H1 (cell line): ENCODE measurements around the gene PIK3R4. TPM values are rescaled to one million over a fixed set of nuclear protein-coding genes. Genes with fewer than 3 reads are reported as not detected.

Experiments
- CTCF ChIA-PET: fragments of 300-600 bp; sonication (Branson Sonifier 250); formaldehyde crosslinking; loops from one replicate; lab custom pipeline; 2021; ENCODE audit not compliant: partially characterized antibody; lab: Charles Lee
- POLR2A ChIA-PET: fragments of 300-600 bp; sonication (Branson Sonifier 250); formaldehyde crosslinking; loops from one replicate; lab custom pipeline; 2021; ENCODE audit warnings: inconsistent platforms; ENCODE audit not compliant: partially characterized antibody; lab: Charles Lee
- DNase-seq, 2 experiments: peaks; one replicate each; pipeline versions ENCODE4 v3.0.0 to v3.0.0-alpha.2; 2010 to 2022; ENCODE audit warnings: low spot score in 2 of 2, low read depth in 1 of 2, mixed read lengths in 1 of 2
- FAIRE-seq: peaks from 2 replicates; lab custom pipeline; 2011; peaks lifted over from hg19 to GRCh38; lab: Jason Lieb, UNC
- H2AFZ ChIP-seq: 2 replicates; pipeline ENCODE4 v1.8.1; 2012; ENCODE audit warnings: low read length, inconsistent platforms
- H2AK5ac ChIP-seq: 2 replicates; pipeline ENCODE4 v1.6.1; 2013; ENCODE audit warnings: low read depth, low read length
- H2BK120ac ChIP-seq: replicated peaks from 2 replicates; pipeline ENCODE3; 2013; ENCODE audit warnings: low read depth, low read length, inconsistent platforms
- H2BK12ac ChIP-seq: 2 replicates; pipeline ENCODE4 v1.6.1; 2013; ENCODE audit warnings: low read depth, low read length
- H2BK15ac ChIP-seq: 2 replicates; pipeline ENCODE4 v1.6.1; 2013; ENCODE audit warnings: low read length
- H2BK20ac ChIP-seq: 2 replicates; pipeline ENCODE4 v1.6.1; 2013; ENCODE audit warnings: low read length
- H2BK5ac ChIP-seq: 2 replicates; pipeline ENCODE4 v1.6.1; 2013; ENCODE audit warnings: low read depth, low read length
- H3K14ac ChIP-seq: 2 replicates; pipeline ENCODE4 v1.6.1; 2013; ENCODE audit warnings: inconsistent platforms; ENCODE audit not compliant: insufficient read length
- H3K18ac ChIP-seq: 2 replicates; pipeline ENCODE4 v1.6.1; 2013; ENCODE audit warnings: low read length; ENCODE audit errors: extremely low read depth
- H3K23ac ChIP-seq: 2 replicates; pipeline ENCODE4 v1.6.1; 2013; ENCODE audit warnings: inconsistent platforms; ENCODE audit not compliant: insufficient read length
- H3K23me2 ChIP-seq: 2 replicates; pipeline ENCODE4 v1.6.1; 2013; ENCODE audit warnings: low read depth, low read length
- H3K27ac ChIP-seq: 2 replicates; pipeline ENCODE4 v1.6.1; 2011; ENCODE audit warnings: low read depth, low read length, inconsistent platforms
- H3K27me3 ChIP-seq, 4 experiments: replicated peaks in 1 of 4; 1 replicate in 1 of 4; 2 replicates in 3 of 4; pipeline versions ENCODE4 v1.6.1 to v1.8.1; 2011 to 2013; ENCODE audit warnings: low read length in 3 of 4, mild to moderate bottlenecking in 3 of 4, inconsistent platforms in 2 of 4, mixed read lengths in 2 of 4, moderate library complexity in 1 of 4; ENCODE audit not compliant: control insufficient read depth in 3 of 4, insufficient read depth in 3 of 4; ENCODE audit errors: extremely low read depth in 1 of 4
- H3K36me3 ChIP-seq, 4 experiments: 2 replicates each; pipeline versions ENCODE4 v1.6.1 to v1.8.1; 2011 to 2013; ENCODE audit warnings: mild to moderate bottlenecking in 4 of 4, low read length in 3 of 4, moderate library complexity in 2 of 4, control low read depth in 1 of 4, inconsistent platforms in 1 of 4; ENCODE audit not compliant: insufficient read depth in 4 of 4, control insufficient read depth in 2 of 4
- H3K4ac ChIP-seq: replicated peaks from 2 replicates; pipeline ENCODE3; 2013; ENCODE audit warnings: low read length, low read depth, mixed read lengths, inconsistent platforms; ENCODE audit not compliant: insufficient read length
- H3K4me1 ChIP-seq, 4 experiments: replicated peaks in 1 of 4; 1 replicate in 1 of 4; 2 replicates in 3 of 4; pipeline versions ENCODE4 v1.6.1 to v1.8.1; 2011 to 2013; ENCODE audit warnings: low read length in 3 of 4, inconsistent platforms in 2 of 4, mixed read lengths in 1 of 4; ENCODE audit not compliant: insufficient read depth in 4 of 4, control insufficient read depth in 3 of 4
- H3K4me2 ChIP-seq, 2 experiments: 2 replicates each; pipeline versions ENCODE4 v1.6.1 to v1.8.1; 2011 to 2013; ENCODE audit warnings: low read depth in 2 of 2, low read length in 2 of 2, control low read depth in 1 of 2, inconsistent platforms in 1 of 2, mild to moderate bottlenecking in 1 of 2; ENCODE audit not compliant: insufficient read depth in 1 of 2
- H3K4me3 ChIP-seq, 4 experiments: fragments of 200-600, 300-600 bp in 1 of 4; sonication (generic), shearing (Covaris generic), sonication (Bioruptor Twin) in 1 of 4; 2 replicates each; pipeline versions ENCODE4 v1.5.1 to v1.8.1; 2011 to 2016; ENCODE audit warnings: low read length in 4 of 4, low read depth in 3 of 4, control low read depth in 2 of 4, inconsistent platforms in 2 of 4, mild to moderate bottlenecking in 2 of 4, mixed read lengths in 1 of 4, moderate library complexity in 1 of 4; ENCODE audit not compliant: insufficient read depth in 2 of 4; ENCODE audit errors: extremely low read depth in 1 of 4
- H3K56ac ChIP-seq: replicated peaks from 2 replicates; pipeline ENCODE3; 2013; ENCODE audit warnings: low read depth, mild to moderate bottlenecking, mixed read lengths, low read length, inconsistent platforms; ENCODE audit not compliant: insufficient read length
- H3K79me1 ChIP-seq: 2 replicates; pipeline ENCODE4 v1.6.1; 2013; ENCODE audit warnings: low read depth, low read length, control low read depth
- H3K79me2 ChIP-seq, 2 experiments: 2 replicates each; pipeline versions ENCODE4 v1.6.1 to v1.8.1; 2012 to 2013; ENCODE audit warnings: low read length in 2 of 2, mild to moderate bottlenecking in 2 of 2, inconsistent platforms in 1 of 2; ENCODE audit not compliant: insufficient read depth in 2 of 2, control insufficient read depth in 1 of 2
- H3K9ac ChIP-seq, 4 experiments: replicated peaks in 1 of 4; 1 replicate in 1 of 4; 2 replicates in 3 of 4; pipeline versions ENCODE4 v1.6.1 to v1.8.1; 2011 to 2013; ENCODE audit warnings: low read depth in 3 of 4, low read length in 3 of 4, control low read depth in 2 of 4, mild to moderate bottlenecking in 2 of 4, moderate library complexity in 2 of 4, inconsistent platforms in 1 of 4; ENCODE audit errors: extremely low read depth in 1 of 4
- H3K9me3 ChIP-seq, 2 experiments: 2 replicates each; pipeline versions ENCODE4 v1.6.1 to v1.8.1; 2012 to 2013; ENCODE audit warnings: mild to moderate bottlenecking in 2 of 2, moderate library complexity in 2 of 2, control low read depth in 1 of 2, inconsistent platforms in 1 of 2, low read depth in 1 of 2, low read length in 1 of 2, mixed read lengths in 1 of 2; ENCODE audit not compliant: insufficient read depth in 2 of 2
- H4K20me1 ChIP-seq, 2 experiments: replicated peaks in 1 of 2; 2 replicates each; pipeline versions ENCODE3 to v1.8.1; 2011 to 2013; ENCODE audit warnings: inconsistent platforms in 2 of 2, low read length in 2 of 2, mild to moderate bottlenecking in 1 of 2; ENCODE audit not compliant: insufficient read depth in 2 of 2, control insufficient read depth in 1 of 2
- H4K5ac ChIP-seq: 2 replicates; pipeline ENCODE4 v1.6.1; 2013; ENCODE audit warnings: low read length, low read depth, mixed read lengths, inconsistent platforms; ENCODE audit not compliant: insufficient read length
- H4K8ac ChIP-seq: 2 replicates; pipeline ENCODE4 v1.8.0; 2013; ENCODE audit warnings: mild to moderate bottlenecking, moderate library complexity, low read length, inconsistent platforms; ENCODE audit not compliant: insufficient read depth; ENCODE audit errors: extremely low read depth
- H4K91ac ChIP-seq: replicated peaks from 2 replicates; pipeline ENCODE3; 2013; ENCODE audit warnings: low read length, mixed read lengths, inconsistent platforms; ENCODE audit not compliant: insufficient read length
- GABPA ChIP-seq: IDR thresholded peaks from 2 replicates; pipeline ENCODE4 v1.6.1; 2011; ENCODE audit warnings: mild to moderate bottlenecking, low read length, moderate library complexity, borderline replicate concordance; ENCODE audit not compliant: insufficient read depth
- SRF ChIP-seq: IDR thresholded peaks from 2 replicates; pipeline ENCODE4 v1.6.1; 2011; ENCODE audit warnings: mild to moderate bottlenecking, low read depth, low read length, moderate library complexity
- WGBS, 2 experiments: shearing (Covaris generic) in 1 of 2; methylation state at CpG; one replicate each; pipeline versions ENCODE4 v1.1.6 to v1.1.7; 2013 to 2015; ENCODE audit warnings: low lambda C conversion rate in 2 of 2, mixed read lengths in 2 of 2, inconsistent platforms in 1 of 2, low coverage in 1 of 2, missing lambda C conversion rate in 1 of 2; ENCODE audit not compliant: insufficient replicate concordance in 2 of 2, insufficient coverage in 1 of 2, insufficient read length in 1 of 2; ENCODE audit errors: extremely low coverage in 1 of 2, missing lambda C conversion rate in 1 of 2; 5-methylcytosine and 5-hydroxymethylcytosine counted together
- polyA plus RNA-seq, 7 experiments: library from polyadenylated mRNA; depleted of rRNA in 3 of 7; stranded (reverse) in 5 of 7; unstranded in 2 of 7; fragments of >200 nt in 5 of 7; fragments of 200-250 nt in 2 of 7; gene quantifications; 1 replicate in 5 of 7; 2 replicates in 1 of 7; 4 replicates in 1 of 7; pipeline versions ENCODE4 v1.2.1 to v1.2.3, GENCODE V29; 2011 to 2013; ENCODE audit warnings: missing spikeins in 2 of 7, mixed read lengths in 2 of 7
- total RNA-seq: library from RNA; stranded (reverse); fragmentation: NEBNext Ultra II Directional; extraction: Animal tissue kit (Norgen Biotek cat#: 25700); gene quantifications from 2 replicates; pipeline ENCODE4 v1.2.1, GENCODE V29; 2021

Gene PIK3R4
- total and polyA plus RNA-seq, 2 of the 8 experiments (the other 6 are each of a cell fraction or from before 2014, with no cell fraction given): 43.8 to 87.4 TPM

- no peak overlapping the region for H3K14ac ChIP-seq
- no peak overlapping the region for H2BK15ac ChIP-seq
- H3K79me2 ChIP-seq: no peaks in the 10 kb centered on the region
- no peak overlapping the region for H3K4me3 ChIP-seq
- no peak overlapping the region for H3K23ac ChIP-seq
- DNase-seq: no peak
- H2BK12ac ChIP-seq: no peak overlapping the region
- no peak overlapping the region for H4K91ac ChIP-seq
- no peak overlapping the region for H4K8ac ChIP-seq
- FAIRE-seq: no peak
- H2AK5ac ChIP-seq: no peak overlapping the region
- peaks cover 0 to 4% of the 10 kb centered on the region in 2 experiments; a peak in 1 of 4 replicates for H3K9me3 ChIP-seq
- no peak overlapping the region for H2BK120ac ChIP-seq
- H3K9ac ChIP-seq: no peak overlapping the region
- H3K27ac ChIP-seq: no peak overlapping the region
- H2BK5ac ChIP-seq: no peak overlapping the region
- no peak overlapping the region for H2BK20ac ChIP-seq
- no peak overlapping the region for H2AFZ ChIP-seq
- no peaks in the 10 kb centered on the region for H3K27me3 ChIP-seq
- ChIA-PET CTCF (no interaction called here), POLR2A (no interaction called here)
- H3K23me2 ChIP-seq: no peaks in the 10 kb centered on the region
- no peaks in the 10 kb centered on the region for H3K36me3 ChIP-seq
- H4K20me1 ChIP-seq: no peaks in the 10 kb centered on the region
- no peak overlapping the region for H3K4ac ChIP-seq
- H3K4me2 ChIP-seq: no peak overlapping the region
- no peaks in the 10 kb centered on the region for H3K4me1 ChIP-seq
- no peak overlapping the region for H3K18ac ChIP-seq
- no peak overlapping the region for H4K5ac ChIP-seq
- WGBS, 2 experiments: 94% methylated on average over 2 of the region's 2 CpGs; no CpG with 5 or more reads in 1 of the 2 experiments
- H3K56ac ChIP-seq: no peak overlapping the region
- TF ChIP-seq SRF: no peak
- no peak for TF ChIP-seq GABPA
- no peaks in the 10 kb centered on the region for H3K79me1 ChIP-seq
Measured at GRCh38 chr3:130654921-130655320, 91.7 kb downstream of the PIK3R4 start.
